Measurements from ENCODE around the gene FGGY.

FGGY gene

GRCh38 chr1:59357645-59358320 is 60.9 kb downstream of the FGGY start:
- Histone ChIP-seq H3K9me3 (ENCODE audit: control insufficient read depth, low read length) (no peaks in the 10 kb centered on the region), H3K27ac (ENCODE audit: insufficient read depth, low read depth, low read length, poor library complexity, severe bottlenecking) (no peak overlapping the region), H3K27me3 (ENCODE audit: control insufficient read depth, insufficient read depth, low read length, poor library complexity, severe bottlenecking) (no peaks in the 10 kb centered on the region), H3K4me1 (ENCODE audit: control insufficient read depth, insufficient read depth, low read length) (peaks cover 5% of the 10 kb centered on the region), H3K36me3 (ENCODE audit: control insufficient read depth, insufficient read depth, low read length) (no peaks in the 10 kb centered on the region), H3K4me3 (ENCODE audit: insufficient read depth, low read depth, low read length) (no peak overlapping the region)
- WGBS, 2 experiments: 92 to 96% methylated on average over 5 of the region's 5 CpGs

DNA sequence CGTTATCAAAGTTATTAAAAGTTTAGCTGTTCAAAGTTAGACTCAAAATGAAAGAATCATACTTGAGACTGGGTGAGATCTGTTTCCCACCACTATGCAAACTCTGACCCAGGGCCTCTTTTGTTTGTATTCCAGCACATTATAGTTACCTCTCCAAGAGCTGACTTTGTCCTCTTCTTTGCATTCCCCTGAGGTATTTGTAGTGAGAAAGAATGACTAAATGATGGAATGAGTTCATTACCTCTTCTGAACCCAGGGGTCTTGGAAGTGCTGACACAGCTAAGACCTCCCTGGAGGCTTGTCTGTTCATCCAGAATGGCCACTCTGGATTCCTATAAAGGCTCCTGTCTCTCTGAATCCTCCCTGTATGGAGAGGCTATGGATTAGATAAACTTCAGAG is 62.4 kb downstream of the FGGY start:
- Histone ChIP-seq H3K27ac (ENCODE audit: insufficient read depth, low read depth, low read length, poor library complexity, severe bottlenecking) (no peak overlapping the region), H3K4me3 (ENCODE audit: insufficient read depth, low read depth, low read length) (no peak overlapping the region), H3K27me3 (ENCODE audit: control insufficient read depth, insufficient read depth, low read length, poor library complexity, severe bottlenecking) (no peaks in the 10 kb centered on the region), H3K9me3 (ENCODE audit: control insufficient read depth, low read length) (no peaks in the 10 kb centered on the region), H3K4me1 (ENCODE audit: control insufficient read depth, insufficient read depth, low read length) (peaks cover 5% of the 10 kb centered on the region), H3K36me3 (ENCODE audit: control insufficient read depth, insufficient read depth, low read length) (no peaks in the 10 kb centered on the region)
- WGBS, 2 experiments: 92% methylated on average over 1 of the region's 1 CpG; no CpG with 5 or more reads in 1 of the 2 experiments

GRCh38 chr1:59360170-59360569 is 63.3 kb downstream of the FGGY start:
- no peaks in the 10 kb centered on the region for H3K9me3 ChIP-seq (ENCODE audit: control insufficient read depth, low read length)
- H3K36me3 ChIP-seq (ENCODE audit: control insufficient read depth, insufficient read depth, low read length): no peaks in the 10 kb centered on the region
- no peaks in the 10 kb centered on the region for H3K27me3 ChIP-seq (ENCODE audit: control insufficient read depth, insufficient read depth, low read length, poor library complexity, severe bottlenecking)
- no peaks in the 10 kb centered on the region for H3K4me1 ChIP-seq (ENCODE audit: control insufficient read depth, insufficient read depth, low read length)
- no peak overlapping the region for H3K4me3 ChIP-seq (ENCODE audit: insufficient read depth, low read depth, low read length)
- H3K27ac ChIP-seq (ENCODE audit: insufficient read depth, low read depth, low read length, poor library complexity, severe bottlenecking): no peak overlapping the region
- WGBS, 2 experiments: 93% methylated on average over 4 of the region's 4 CpGs

DNA sequence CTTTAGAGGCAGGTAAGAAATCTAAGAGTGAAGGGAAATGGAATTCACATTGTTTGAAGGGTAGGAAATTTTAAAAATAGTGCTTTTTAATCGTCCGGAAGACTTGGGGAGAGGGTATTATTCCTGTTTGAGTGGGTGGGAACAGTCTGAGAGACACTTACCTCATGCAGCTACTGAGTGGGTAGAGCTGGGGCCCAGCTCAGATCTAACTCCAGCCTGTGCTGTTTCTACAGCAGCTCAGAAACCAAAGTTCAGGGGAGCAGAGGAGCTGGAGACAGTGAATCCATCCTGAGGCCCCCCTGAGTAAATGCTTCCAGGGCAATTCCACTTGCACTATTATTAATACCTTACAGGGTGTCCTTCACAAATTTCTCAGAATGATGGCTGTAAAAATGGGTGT is 63.8 kb downstream of the FGGY start:
- 92 to 96% methylated on average over 2 of the region's 2 CpGs for WGBS, 2 experiments
- Histone ChIP-seq H3K36me3 (ENCODE audit: control insufficient read depth, insufficient read depth, low read length) (no peaks in the 10 kb centered on the region), H3K9me3 (ENCODE audit: control insufficient read depth, low read length) (no peaks in the 10 kb centered on the region), H3K4me1 (ENCODE audit: control insufficient read depth, insufficient read depth, low read length) (no peaks in the 10 kb centered on the region), H3K27me3 (ENCODE audit: control insufficient read depth, insufficient read depth, low read length, poor library complexity, severe bottlenecking) (no peaks in the 10 kb centered on the region), H3K4me3 (ENCODE audit: insufficient read depth, low read depth, low read length) (no peak overlapping the region), H3K27ac (ENCODE audit: insufficient read depth, low read depth, low read length, poor library complexity, severe bottlenecking) (no peak overlapping the region)

GRCh38 chr1:59361766-59362165 is 64.9 kb downstream of the FGGY start:
- WGBS, 2 experiments: 94 to 95% methylated on average over 8 of the region's 8 CpGs
- Histone ChIP-seq H3K9me3 (ENCODE audit: control insufficient read depth, low read length) (no peaks in the 10 kb centered on the region), H3K4me1 (ENCODE audit: control insufficient read depth, insufficient read depth, low read length) (no peaks in the 10 kb centered on the region), H3K27ac (ENCODE audit: insufficient read depth, low read depth, low read length, poor library complexity, severe bottlenecking) (no peak overlapping the region), H3K36me3 (ENCODE audit: control insufficient read depth, insufficient read depth, low read length) (no peaks in the 10 kb centered on the region), H3K27me3 (ENCODE audit: control insufficient read depth, insufficient read depth, low read length, poor library complexity, severe bottlenecking) (no peaks in the 10 kb centered on the region), H3K4me3 (ENCODE audit: insufficient read depth, low read depth, low read length) (no peak overlapping the region)

- 95 to 100% methylated on average over 2 of the region's 2 CpGs for WGBS, 2 experiments
- Histone ChIP-seq H3K27me3 (ENCODE audit: control insufficient read depth, insufficient read depth, low read length, poor library complexity, severe bottlenecking) (no peaks in the 10 kb centered on the region), H3K36me3 (ENCODE audit: control insufficient read depth, insufficient read depth, low read length) (no peaks in the 10 kb centered on the region), H3K4me1 (ENCODE audit: control insufficient read depth, insufficient read depth, low read length) (peaks cover 9% of the 10 kb centered on the region), H3K27ac (ENCODE audit: insufficient read depth, low read depth, low read length, poor library complexity, severe bottlenecking) (no peak overlapping the region), H3K4me3 (ENCODE audit: insufficient read depth, low read depth, low read length) (no peak overlapping the region), H3K9me3 (ENCODE audit: control insufficient read depth, low read length) (no peaks in the 10 kb centered on the region)
These were observed 67.1 kb downstream of the FGGY start for GRCh38 chr1:59364037-59364436.

GRCh38 chr1:59366346-59366745 is 69.5 kb downstream of the FGGY start:
- 91 to 96% methylated on average over 4 of the region's 5 CpGs for WGBS, 2 experiments

GRCh38 chr1:59367301-59368007 is 70.6 kb downstream of the FGGY start:
- Histone ChIP-seq H3K9me3 (ENCODE audit: control insufficient read depth, low read length) (no peaks in the 10 kb centered on the region), H3K27ac (ENCODE audit: insufficient read depth, low read depth, low read length, poor library complexity, severe bottlenecking) (no peak overlapping the region)
- WGBS, 2 experiments: 77 to 83% methylated on average over 6 of the region's 6 CpGs

More at GRCh38 chr1:59366346-59366745, 69.5 kb downstream of the FGGY start:
- H3K36me3 ChIP-seq (ENCODE audit: control insufficient read depth, insufficient read depth, low read length): no peaks in the 10 kb centered on the region
- no peak overlapping the region for H3K4me3 ChIP-seq (ENCODE audit: insufficient read depth, low read depth, low read length)
- H3K27me3 ChIP-seq (ENCODE audit: control insufficient read depth, insufficient read depth, low read length, poor library complexity, severe bottlenecking): no peaks in the 10 kb centered on the region
- peaks cover 9% of the 10 kb centered on the region for H3K4me1 ChIP-seq (ENCODE audit: control insufficient read depth, insufficient read depth, low read length)
- H3K9me3 ChIP-seq (ENCODE audit: control insufficient read depth, low read length): no peaks in the 10 kb centered on the region
- H3K27ac ChIP-seq (ENCODE audit: insufficient read depth, low read depth, low read length, poor library complexity, severe bottlenecking): no peak overlapping the region

GRCh38 chr1:59368008-59368670 is 71.2 kb downstream of the FGGY start:
- no peaks in the 10 kb centered on the region for H3K36me3 ChIP-seq (ENCODE audit: control insufficient read depth, insufficient read depth, low read length)
- H3K9me3 ChIP-seq (ENCODE audit: control insufficient read depth, low read length): no peaks in the 10 kb centered on the region
- no peak overlapping the region for H3K4me3 ChIP-seq (ENCODE audit: insufficient read depth, low read depth, low read length)
- no peak overlapping the region for H3K27ac ChIP-seq (ENCODE audit: insufficient read depth, low read depth, low read length, poor library complexity, severe bottlenecking)
- H3K4me1 ChIP-seq (ENCODE audit: control insufficient read depth, insufficient read depth, low read length): peaks cover 9% of the 10 kb centered on the region
- H3K27me3 ChIP-seq (ENCODE audit: control insufficient read depth, insufficient read depth, low read length, poor library complexity, severe bottlenecking): no peaks in the 10 kb centered on the region
- WGBS, 2 experiments: 95 to 96% methylated on average over 5 of the region's 5 CpGs

More at GRCh38 chr1:59367301-59368007, 70.6 kb downstream of the FGGY start:
- no peaks in the 10 kb centered on the region for H3K36me3 ChIP-seq (ENCODE audit: control insufficient read depth, insufficient read depth, low read length)
- H3K27me3 ChIP-seq (ENCODE audit: control insufficient read depth, insufficient read depth, low read length, poor library complexity, severe bottlenecking): no peaks in the 10 kb centered on the region
- H3K4me1 ChIP-seq (ENCODE audit: control insufficient read depth, insufficient read depth, low read length): peaks cover 9% of the 10 kb centered on the region
- no peak overlapping the region for H3K4me3 ChIP-seq (ENCODE audit: insufficient read depth, low read depth, low read length)

All from ectodermal cell (in vitro differentiated cells).